Prostate gland (tissue), 2 donors: Measurements from ENCODE around the gene DHX35. TPM values are rescaled to one million over a fixed set of nuclear protein-coding genes. Genes with fewer than 3 reads are reported as not detected.

Source experiments
- DNase-seq: peaks from one replicate; pipeline ENCODE4 v3.0.0-alpha.2; 2019; ENCODE audit warnings: low spot score
- H3K27ac ChIP-seq, 2 donors: fragments of 200-600 bp; sonication (generic); 2 replicates each; pipeline ENCODE4 v1.5.1; 2017 to 2019
- H3K27me3 ChIP-seq: fragments of 200-600 bp; sonication (generic); replicated peaks from 2 replicates; pipeline ENCODE4 v1.5.1; 2019; ENCODE audit not compliant: insufficient read depth
- H3K36me3 ChIP-seq, 2 donors: fragments of 200-600 bp; sonication (generic); 1 replicate in 1 of 2; 2 replicates in 1 of 2; pipeline versions ENCODE4 v1.5.1 to v1.8.1; 2017 to 2019
- H3K4me1 ChIP-seq: fragments of 200-600 bp; sonication (generic); replicated peaks from 2 replicates; pipeline ENCODE4 v1.5.1; 2019
- H3K4me3 ChIP-seq, 2 donors: fragments of 200-600 bp; sonication (generic); 2 replicates each; pipeline ENCODE4 v1.5.1; 2017 to 2019
- H3K9me3 ChIP-seq: fragments of 200-600 bp; sonication (generic); 2 replicates; pipeline ENCODE4 v1.5.1; 2017
- CTCF ChIP-seq, 4 experiments: fragments of 200-600 bp in 2 of 4; fragments of 450-650 bp in 2 of 4; sonication (generic) in 2 of 4; IDR thresholded peaks; 1 replicate in 3 of 4; 2 replicates in 1 of 4; pipeline ENCODE4 v1.5.1; 2016 to 2019; ENCODE audit warnings: antibody characterized with exemption in 4 of 4, mild to moderate bottlenecking in 2 of 4, moderate library complexity in 2 of 4
- POLR2A ChIP-seq: fragments of 450-650 bp; IDR thresholded peaks from one replicate; pipeline ENCODE4 v1.6.1; 2016; ENCODE audit warnings: antibody characterized with exemption, mild to moderate bottlenecking
- POLR2AphosphoS5 ChIP-seq: sonication (generic); formaldehyde crosslinking; IDR thresholded peaks from one replicate; pipeline ENCODE4 v1.6.1; 2017; ENCODE audit warnings: antibody characterized with exemption
- WGBS: methylation state at CpG from one replicate; pipeline ENCODE4 v1.1.5; 2018; 5-methylcytosine and 5-hydroxymethylcytosine counted together
- intact Hi-C: fragments of 100-400 bp; cut with DNase I; formaldehyde crosslinking; loops from one replicate; pipeline ENCODE4 v1.14.2; 2022
- total RNA-seq, 2 donors: library from RNA; depleted of rRNA; stranded (reverse); fragments of >200 nt; gene quantifications; one replicate each; pipeline ENCODE4 v1.1.0, GENCODE V29; 2016

DHX35 gene
- total RNA-seq, 2 donors from 2014 or later = 12.8 to 15.6 TPM

DNA sequence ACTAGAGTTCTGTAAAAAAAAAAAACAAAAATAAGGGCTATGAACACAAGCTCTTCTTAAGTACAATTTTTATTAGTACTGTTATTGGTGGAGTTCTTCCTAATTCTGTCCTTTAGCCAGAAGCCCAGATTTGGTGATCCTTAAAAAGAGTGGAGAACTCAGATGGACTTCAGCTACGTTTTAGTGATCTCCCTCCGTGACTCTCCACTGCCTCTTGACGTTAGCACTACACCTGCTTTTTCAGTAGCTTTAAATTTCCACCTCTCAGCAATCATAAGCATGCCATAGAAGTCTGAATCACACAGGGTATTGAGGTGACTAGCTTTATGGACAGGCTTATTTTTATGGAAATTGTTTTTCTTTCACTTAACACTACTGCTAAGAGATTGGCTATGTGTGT, 17.7 kb downstream of the DHX35 start:
- H3K27me3 ChIP-seq = no peaks in the 10 kb centered on the region
- intact Hi-C loops = no loop called here
- WGBS = 82% methylated on average over 3 of the region's 3 CpGs
- H3K36me3 ChIP-seq = no peaks in the 10 kb centered on the region
- DNase-seq = no peak
- H3K9me3 ChIP-seq = no peaks in the 10 kb centered on the region
- TF ChIP-seq POLR2A = no peak
- TF ChIP-seq POLR2AphosphoS5 = no peak
- TF ChIP-seq CTCF (IDR thresholded peaks at IDR 0.05) = no peak
- H3K27ac ChIP-seq = no peak overlapping the region
- no peaks in the 10 kb centered on the region for H3K4me1 ChIP-seq
- no peak overlapping the region for H3K4me3 ChIP-seq

GRCh38 chr20:38982291-38982690, 20.1 kb downstream of the DHX35 start:
- Histone ChIP-seq H3K4me3 (no peak overlapping the region), H3K4me1 (no peaks in the 10 kb centered on the region), H3K27me3 (no peaks in the 10 kb centered on the region), H3K36me3 (no peaks in the 10 kb centered on the region), H3K9me3 (no peaks in the 10 kb centered on the region), H3K27ac (no peak overlapping the region)
- TF ChIP-seq POLR2A (no peak), POLR2AphosphoS5 (no peak), CTCF (IDR thresholded peaks at IDR 0.05) (no peak)
- no peak for DNase-seq
- intact Hi-C loops = no loop called here
- WGBS = 67% methylated on average over 1 of the region's 1 CpG

DNA sequence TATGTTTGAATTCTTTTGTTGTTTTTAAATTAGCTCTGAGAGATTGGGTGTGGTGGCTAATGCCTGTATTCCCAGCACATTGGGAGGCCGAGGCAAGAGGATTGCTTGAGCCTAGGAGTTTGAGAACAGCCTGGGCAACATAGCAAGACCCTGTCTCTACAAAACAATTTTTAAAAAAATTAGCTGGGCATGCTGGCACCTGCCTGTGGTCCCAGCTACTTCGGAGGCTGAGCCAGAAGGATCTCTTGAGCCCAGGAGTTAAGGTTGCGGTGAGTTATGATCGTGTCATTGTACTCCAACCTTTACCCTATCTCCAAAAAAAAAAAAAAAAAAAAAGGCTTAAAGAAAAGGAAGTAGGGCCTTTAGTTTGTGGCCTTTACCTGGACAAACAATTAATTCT, 22.9 kb downstream of the DHX35 start:
- TF ChIP-seq POLR2A (no peak), CTCF (IDR thresholded peaks at IDR 0.05) (no peak), POLR2AphosphoS5 (no peak)
- Histone ChIP-seq H3K9me3 (no peaks in the 10 kb centered on the region), H3K27me3 (no peaks in the 10 kb centered on the region), H3K36me3 (no peaks in the 10 kb centered on the region), H3K27ac (peak overlapping the region in 1 of 2 donors; percentile 24), H3K4me1 (no peaks in the 10 kb centered on the region), H3K4me3 (no peak overlapping the region)
- no peak for DNase-seq
- intact Hi-C loops = loop anchor here (5.0 kb wide), 1 partner anchor 57 kb away; no protein-coding TSS in a partner anchor
- 77% methylated on average over 4 of the region's 4 CpGs for WGBS

GRCh38 chr20:38985603-38986170, 23.5 kb downstream of the DHX35 start:
- Histone ChIP-seq H3K9me3 (no peaks in the 10 kb centered on the region), H3K27ac (peak overlapping the region; percentile 42 to 49), H3K27me3 (no peaks in the 10 kb centered on the region), H3K4me1 (no peaks in the 10 kb centered on the region), H3K4me3 (no peak overlapping the region), H3K36me3 (no peaks in the 10 kb centered on the region)
- intact Hi-C loops = loop anchor here (5.0 kb wide), 1 partner anchor 57 kb away; no protein-coding TSS in a partner anchor
- no peak for DNase-seq
- TF ChIP-seq CTCF (IDR thresholded peaks at IDR 0.05) = no peak
- TF ChIP-seq POLR2A = no peak
- TF ChIP-seq POLR2AphosphoS5 = peak; percentile 66
- WGBS = 41% methylated on average over 1 of the region's 1 CpG

DNA sequence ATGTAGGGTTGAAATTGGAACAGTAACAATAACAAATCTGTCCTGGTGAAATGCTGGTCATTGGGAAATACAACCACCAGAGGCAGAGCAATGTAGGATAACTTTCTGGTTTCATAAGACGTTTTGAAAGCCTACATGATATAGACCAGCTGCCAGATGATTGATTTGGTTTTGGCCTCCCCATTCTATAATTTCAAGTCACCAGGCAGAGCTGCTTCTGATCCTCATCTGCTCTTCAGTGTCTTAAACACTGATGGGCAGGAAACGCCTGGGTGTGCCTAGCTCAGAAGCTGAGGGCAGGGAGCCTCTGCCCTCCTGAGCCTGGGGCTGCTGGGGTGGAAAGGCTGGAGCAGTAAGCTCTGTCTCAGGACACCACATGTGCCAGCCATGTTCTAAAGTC, 24.5 kb downstream of the DHX35 start:
- Histone ChIP-seq H3K4me3 (no peak overlapping the region), H3K9me3 (no peaks in the 10 kb centered on the region), H3K36me3 (no peaks in the 10 kb centered on the region), H3K27ac (peak overlapping the region in 1 of 2 donors; percentile 42), H3K4me1 (no peaks in the 10 kb centered on the region), H3K27me3 (no peaks in the 10 kb centered on the region)
- intact Hi-C loops = loop anchor here (5.0 kb wide), 1 partner anchor 56 kb away; no protein-coding TSS in a partner anchor
- TF ChIP-seq POLR2AphosphoS5 = no peak
- no peak for TF ChIP-seq POLR2A
- TF ChIP-seq CTCF (IDR thresholded peaks at IDR 0.05) = no peak
- DNase-seq = no peak
- 82% methylated on average over 2 of the region's 2 CpGs for WGBS
